Astrocyte of the cerebellum (primary cell): ENCODE measurements around the gene SPATA13.
A peak's percentile ranks its signal among the peaks of the same experiment; 100 is the strongest.

Experiments
- DNase-seq: peaks from one replicate; pipeline ENCODE4 v3.0.0-alpha.2; 2011; ENCODE audit warnings: low read depth
- H3K4me3 ChIP-seq: 2 replicates; pipeline ENCODE4 v1.5.1; 2011; ENCODE audit warnings: mild to moderate bottlenecking, low read depth, low read length, moderate library complexity
- CTCF ChIP-seq: IDR thresholded peaks from 2 replicates; pipeline ENCODE4 v1.5.1; 2012; ENCODE audit warnings: low read length, low read depth, moderate library complexity, mild to moderate bottlenecking; ENCODE audit errors: missing control alignments
- in situ Hi-C: cut with HindIII; loops from 2 replicates; pipeline ENCODE4 v1.10.0; 2017; ENCODE audit warnings: low sequenced_read_pairs

SPATA13 gene

DNA sequence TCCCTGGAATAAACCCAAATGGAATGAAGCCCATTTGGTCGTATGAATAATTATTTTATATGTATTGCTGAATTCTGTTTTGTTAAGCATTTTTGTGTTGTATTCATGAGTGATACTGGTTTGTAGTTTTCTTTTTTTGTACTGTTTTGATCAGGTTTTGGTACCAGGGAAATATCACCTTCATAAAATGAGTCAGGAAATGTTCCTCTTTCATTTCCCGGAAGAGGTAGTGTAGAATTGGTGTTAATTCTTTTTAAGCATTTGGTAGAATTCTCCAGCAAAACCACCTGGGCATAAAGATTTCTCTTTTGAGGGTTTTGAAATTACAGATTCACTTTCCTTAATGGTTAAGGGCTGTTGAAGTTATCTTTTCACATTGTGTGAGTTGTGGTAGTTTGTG, 13.3 kb downstream of the SPATA13 start:
- DNase-seq, result no peak
- TF ChIP-seq CTCF, result no peak
- in situ Hi-C loops, result no loop called here
- H3K4me3 ChIP-seq, result no peak overlapping the region

GRCh38 chr13:24175847-24176246, 15.3 kb downstream of the SPATA13 start:
- no peak for DNase-seq
- H3K4me3 ChIP-seq, result no peak overlapping the region
- in situ Hi-C loops, result no loop called here
- TF ChIP-seq CTCF, result no peak

GRCh38 chr13:24176351-24177101, 16.0 kb downstream of the SPATA13 start:
- TF ChIP-seq CTCF, result no peak
- peak; percentile 39 for DNase-seq
- no peak overlapping the region for H3K4me3 ChIP-seq
- in situ Hi-C loops, result no loop called here

GRCh38 chr13:24178847-24179485, 18.4 kb downstream of the SPATA13 start:
- in situ Hi-C loops, result no loop called here
- DNase-seq, result no peak
- no peak overlapping the region for H3K4me3 ChIP-seq
- no peak for TF ChIP-seq CTCF

GRCh38 chr13:24179486-24179850, 18.9 kb downstream of the SPATA13 start:
- no peak for TF ChIP-seq CTCF
- in situ Hi-C loops, result no loop called here
- DNase-seq, result no peak
- no peak overlapping the region for H3K4me3 ChIP-seq

DNA sequence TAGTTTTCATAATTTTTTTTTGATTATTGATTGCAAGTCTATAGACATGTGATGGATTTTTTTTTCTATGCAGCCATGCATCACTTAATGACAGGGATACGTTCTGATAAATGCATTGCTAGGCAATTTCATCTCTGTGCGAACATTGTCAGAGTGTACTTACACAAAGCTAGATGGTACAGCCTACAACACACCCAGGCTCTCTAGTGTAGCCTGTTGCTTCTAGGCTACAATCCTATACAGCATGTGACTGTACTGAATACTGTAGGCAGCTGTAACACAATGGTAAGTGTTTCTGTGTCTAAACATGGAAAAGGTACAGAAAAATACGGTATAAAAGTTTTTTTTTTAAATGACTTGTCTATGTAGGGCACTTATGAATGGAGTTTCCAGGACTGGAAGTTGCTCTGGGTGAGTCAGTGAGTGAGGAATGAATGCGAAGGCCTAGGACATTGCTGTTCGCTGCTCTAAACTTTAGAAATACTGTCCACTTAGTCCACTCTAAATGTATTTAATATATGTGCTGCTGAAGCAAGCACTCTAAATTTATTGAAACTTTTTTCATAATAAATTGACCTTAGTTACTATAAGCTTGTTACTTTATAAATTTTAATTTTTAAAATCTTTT, 20.3 kb downstream of the SPATA13 start:
- H3K4me3 ChIP-seq, result no peak overlapping the region
- no peak for TF ChIP-seq CTCF
- in situ Hi-C loops, result no loop called here
- no peak for DNase-seq
